Panc1 (cell line): Measurements from ENCODE around the gene SEC16A.

ENCODE experiments used
- POLR2AphosphoS5 ChIP-seq: IDR thresholded peaks from 2 replicates; pipeline ENCODE4 v1.6.1; 2012; ENCODE audit warnings: mild to moderate bottlenecking, low read depth, low read length, moderate library complexity
- TCF7L2 ChIP-seq: IDR thresholded peaks from 2 replicates; pipeline ENCODE4 v1.6.1; 2011; ENCODE audit warnings: mild to moderate bottlenecking, low read depth, low read length, inconsistent platforms
- TF ChIP-seq, protein P1 (sequence below): fragments of 450-650 bp; IDR thresholded peaks from 2 replicates; pipeline ENCODE4 v1.5.1; 2017; ENCODE audit warnings: mild to moderate bottlenecking
- TF ChIP-seq, protein P2 (sequence below), 2 experiments: IDR thresholded peaks; 2 replicates each; pipeline ENCODE4 v1.6.1; 2011 to 2012; ENCODE audit warnings: low read depth in 2 of 2, control low read depth in 1 of 2, low read length in 1 of 2, mild to moderate bottlenecking in 1 of 2, moderate library complexity in 1 of 2; ENCODE audit not compliant: insufficient read depth in 1 of 2

DNA sequence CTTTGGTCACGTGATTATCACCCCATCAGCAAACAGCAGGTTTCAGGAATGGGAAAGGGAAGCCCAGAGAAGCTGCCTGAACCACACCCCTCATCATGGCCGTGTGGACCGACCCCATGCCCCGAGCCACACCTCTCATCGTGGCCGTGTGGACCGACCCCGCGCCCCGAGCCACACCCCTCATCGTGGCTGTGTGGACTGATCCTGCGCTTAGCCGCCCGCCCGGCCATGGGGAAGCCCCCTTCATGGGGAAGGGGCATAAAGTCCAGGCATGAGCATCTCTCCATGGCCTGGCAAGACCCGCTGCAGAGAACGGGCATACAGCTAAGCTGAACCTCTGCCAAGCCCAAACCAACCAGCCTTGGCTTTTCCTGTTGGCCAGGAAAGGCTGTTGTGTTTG, 89.3 kb downstream of the SEC16A start:
- TF ChIP-seq, protein P1, sequence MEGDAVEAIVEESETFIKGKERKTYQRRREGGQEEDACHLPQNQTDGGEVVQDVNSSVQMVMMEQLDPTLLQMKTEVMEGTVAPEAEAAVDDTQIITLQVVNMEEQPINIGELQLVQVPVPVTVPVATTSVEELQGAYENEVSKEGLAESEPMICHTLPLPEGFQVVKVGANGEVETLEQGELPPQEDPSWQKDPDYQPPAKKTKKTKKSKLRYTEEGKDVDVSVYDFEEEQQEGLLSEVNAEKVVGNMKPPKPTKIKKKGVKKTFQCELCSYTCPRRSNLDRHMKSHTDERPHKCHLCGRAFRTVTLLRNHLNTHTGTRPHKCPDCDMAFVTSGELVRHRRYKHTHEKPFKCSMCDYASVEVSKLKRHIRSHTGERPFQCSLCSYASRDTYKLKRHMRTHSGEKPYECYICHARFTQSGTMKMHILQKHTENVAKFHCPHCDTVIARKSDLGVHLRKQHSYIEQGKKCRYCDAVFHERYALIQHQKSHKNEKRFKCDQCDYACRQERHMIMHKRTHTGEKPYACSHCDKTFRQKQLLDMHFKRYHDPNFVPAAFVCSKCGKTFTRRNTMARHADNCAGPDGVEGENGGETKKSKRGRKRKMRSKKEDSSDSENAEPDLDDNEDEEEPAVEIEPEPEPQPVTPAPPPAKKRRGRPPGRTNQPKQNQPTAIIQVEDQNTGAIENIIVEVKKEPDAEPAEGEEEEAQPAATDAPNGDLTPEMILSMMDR = no peak
- TF ChIP-seq TCF7L2 = no peak
- TF ChIP-seq, protein P2, sequence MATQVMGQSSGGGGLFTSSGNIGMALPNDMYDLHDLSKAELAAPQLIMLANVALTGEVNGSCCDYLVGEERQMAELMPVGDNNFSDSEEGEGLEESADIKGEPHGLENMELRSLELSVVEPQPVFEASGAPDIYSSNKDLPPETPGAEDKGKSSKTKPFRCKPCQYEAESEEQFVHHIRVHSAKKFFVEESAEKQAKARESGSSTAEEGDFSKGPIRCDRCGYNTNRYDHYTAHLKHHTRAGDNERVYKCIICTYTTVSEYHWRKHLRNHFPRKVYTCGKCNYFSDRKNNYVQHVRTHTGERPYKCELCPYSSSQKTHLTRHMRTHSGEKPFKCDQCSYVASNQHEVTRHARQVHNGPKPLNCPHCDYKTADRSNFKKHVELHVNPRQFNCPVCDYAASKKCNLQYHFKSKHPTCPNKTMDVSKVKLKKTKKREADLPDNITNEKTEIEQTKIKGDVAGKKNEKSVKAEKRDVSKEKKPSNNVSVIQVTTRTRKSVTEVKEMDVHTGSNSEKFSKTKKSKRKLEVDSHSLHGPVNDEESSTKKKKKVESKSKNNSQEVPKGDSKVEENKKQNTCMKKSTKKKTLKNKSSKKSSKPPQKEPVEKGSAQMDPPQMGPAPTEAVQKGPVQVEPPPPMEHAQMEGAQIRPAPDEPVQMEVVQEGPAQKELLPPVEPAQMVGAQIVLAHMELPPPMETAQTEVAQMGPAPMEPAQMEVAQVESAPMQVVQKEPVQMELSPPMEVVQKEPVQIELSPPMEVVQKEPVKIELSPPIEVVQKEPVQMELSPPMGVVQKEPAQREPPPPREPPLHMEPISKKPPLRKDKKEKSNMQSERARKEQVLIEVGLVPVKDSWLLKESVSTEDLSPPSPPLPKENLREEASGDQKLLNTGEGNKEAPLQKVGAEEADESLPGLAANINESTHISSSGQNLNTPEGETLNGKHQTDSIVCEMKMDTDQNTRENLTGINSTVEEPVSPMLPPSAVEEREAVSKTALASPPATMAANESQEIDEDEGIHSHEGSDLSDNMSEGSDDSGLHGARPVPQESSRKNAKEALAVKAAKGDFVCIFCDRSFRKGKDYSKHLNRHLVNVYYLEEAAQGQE (IDR thresholded peaks at IDR 0.05; ENCODE audit: insufficient read depth in 1 of 2, low read depth in 2 of 2, low read length in 1 of 2) = no peak
- no peak for TF ChIP-seq POLR2AphosphoS5
